Activated T-cell treated with anti-CD3 and anti-CD28 coated beads, Interleukin-2, amount 50 U/mL, for 4 hours (primary cell): Measurements from ENCODE around the gene UNC13D. TPM values are rescaled to one million over a fixed set of nuclear protein-coding genes. Genes with fewer than 3 reads are reported as not detected.

Source experiments
- ATAC-seq, 2 donors: fragments of 200-7000 bp; cut with Tn5 transposase; one replicate each; pipeline ENCODE4 v1.10.0; 2021
- DNase-seq: peaks from one replicate; pipeline ENCODE4 v3.0.0-alpha.2; 2020
- H3K27me3 Mint-ChIP-seq: one replicate; pipeline ENCODE4 v1.8.0; 2021; ENCODE audit warnings: low read depth, mixed read lengths
- H3K36me3 Mint-ChIP-seq: one replicate; pipeline ENCODE4 v1.8.0; 2022; ENCODE audit warnings: mixed read lengths; ENCODE audit not compliant: insufficient read depth
- H3K4me1 Mint-ChIP-seq: one replicate; pipeline ENCODE4 v1.8.0; 2021; ENCODE audit warnings: low read depth, mixed read lengths
- H3K4me3 Mint-ChIP-seq: one replicate; pipeline ENCODE4 v1.8.0; 2021; ENCODE audit warnings: mild to moderate bottlenecking, moderate library complexity, mixed read lengths
- H3K9me3 Mint-ChIP-seq: one replicate; pipeline ENCODE4 v1.8.0; 2021; ENCODE audit warnings: mixed read lengths
- total RNA-seq, 3 donors: library from RNA; stranded (reverse); gene quantifications; one replicate each; pipeline ENCODE4 v1.2.1, GENCODE V29; 2021

Gene UNC13D
- total RNA-seq, 3 donors from 2014 or later = 122 to 146 (median 124) TPM

DNA sequence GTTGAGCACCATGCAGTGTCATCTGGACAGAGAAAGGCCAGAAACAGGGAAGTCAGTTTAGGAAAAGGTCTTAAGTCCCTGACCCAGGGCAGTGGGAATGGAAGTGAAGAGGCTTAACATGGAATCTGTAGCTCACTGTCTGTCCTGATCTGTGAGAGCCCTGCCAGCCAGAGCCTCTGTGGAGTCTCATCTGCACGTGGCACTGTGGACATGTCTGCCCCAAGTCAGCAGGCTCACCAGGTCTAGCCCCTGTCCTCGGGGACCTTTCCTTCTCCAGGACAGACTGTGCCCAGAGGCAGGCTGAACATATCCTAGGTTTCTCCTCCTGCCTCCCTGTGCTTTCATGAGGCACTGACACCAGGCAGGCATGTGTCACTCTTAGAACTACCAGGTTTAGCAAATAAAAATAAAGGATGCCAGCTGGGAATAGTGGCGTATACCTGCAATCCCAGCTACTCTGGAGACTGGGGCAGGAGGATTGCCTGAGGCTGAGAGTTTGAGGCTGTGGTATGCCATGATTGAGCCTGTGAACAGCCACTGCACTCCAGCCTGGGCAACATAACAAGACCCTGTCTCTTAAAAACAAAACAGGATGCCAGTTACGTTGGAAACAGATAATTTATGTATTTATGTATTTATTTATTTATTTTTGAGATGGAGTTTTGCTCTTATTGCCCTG is 37.2 kb downstream of the UNC13D start:
- DNase-seq (no peak), ATAC-seq (no peak)
- H3K4me1 Mint-ChIP-seq = peaks cover 9% of the 10 kb centered on the region
- H3K27me3 Mint-ChIP-seq = no peaks in the 10 kb centered on the region
- H3K4me3 Mint-ChIP-seq = no peak overlapping the region
- H3K9me3 Mint-ChIP-seq = no peaks in the 10 kb centered on the region
- no peaks in the 10 kb centered on the region for H3K36me3 Mint-ChIP-seq

DNA sequence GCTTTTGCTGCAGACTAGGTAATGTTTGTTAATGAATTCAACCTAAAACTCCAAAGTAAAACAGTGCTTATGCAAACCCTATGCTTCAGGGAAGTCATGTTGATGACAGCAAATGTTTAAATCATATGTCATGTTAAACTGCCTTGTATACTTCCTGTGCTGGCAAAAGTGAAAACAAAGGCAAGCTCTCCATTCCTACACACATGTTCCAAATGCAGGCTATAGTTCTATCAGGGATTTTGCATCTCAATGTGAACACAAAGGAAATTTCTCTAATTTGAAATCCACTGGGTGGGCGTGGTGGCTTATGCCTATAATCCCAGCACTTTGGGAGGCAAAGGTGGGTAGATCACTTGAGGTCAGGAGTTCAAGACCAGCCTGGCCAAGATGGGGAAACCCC is 40.3 kb downstream of the UNC13D start:
- H3K4me1 Mint-ChIP-seq = peaks cover 9% of the 10 kb centered on the region
- peaks cover 7% of the 10 kb centered on the region for H3K36me3 Mint-ChIP-seq
- DNase-seq (no peak), ATAC-seq (no peak)
- no peak overlapping the region for H3K4me3 Mint-ChIP-seq
- no peaks in the 10 kb centered on the region for H3K9me3 Mint-ChIP-seq
- no peaks in the 10 kb centered on the region for H3K27me3 Mint-ChIP-seq

DNA sequence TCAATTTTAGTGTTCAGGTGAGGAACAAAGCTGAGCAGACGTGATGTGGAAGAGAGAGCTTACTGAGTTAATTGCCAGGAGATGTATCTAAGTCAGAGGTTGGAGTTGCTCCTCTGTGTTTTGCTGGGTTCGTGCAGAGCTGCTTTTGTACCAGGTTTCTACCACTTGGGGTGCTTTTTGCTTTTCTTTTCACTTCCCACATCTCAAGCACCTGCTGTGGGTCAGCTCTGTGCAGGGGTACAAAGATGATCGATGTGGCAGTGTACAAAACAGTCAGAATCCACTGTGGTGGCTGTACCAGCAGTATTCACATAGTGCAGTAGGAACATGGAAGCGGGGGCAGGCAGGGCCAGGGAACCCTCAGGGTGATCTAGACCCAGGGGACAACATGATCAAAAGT is 44.8 kb downstream of the UNC13D start:
- Mint-ChIP-seq H3K27me3 (no peaks in the 10 kb centered on the region), H3K36me3 (peaks cover 9% of the 10 kb centered on the region), H3K9me3 (no peaks in the 10 kb centered on the region), H3K4me3 (no peak overlapping the region), H3K4me1 (peaks cover 5% of the 10 kb centered on the region)
- DNase-seq (no peak), ATAC-seq (no peak)

DNA sequence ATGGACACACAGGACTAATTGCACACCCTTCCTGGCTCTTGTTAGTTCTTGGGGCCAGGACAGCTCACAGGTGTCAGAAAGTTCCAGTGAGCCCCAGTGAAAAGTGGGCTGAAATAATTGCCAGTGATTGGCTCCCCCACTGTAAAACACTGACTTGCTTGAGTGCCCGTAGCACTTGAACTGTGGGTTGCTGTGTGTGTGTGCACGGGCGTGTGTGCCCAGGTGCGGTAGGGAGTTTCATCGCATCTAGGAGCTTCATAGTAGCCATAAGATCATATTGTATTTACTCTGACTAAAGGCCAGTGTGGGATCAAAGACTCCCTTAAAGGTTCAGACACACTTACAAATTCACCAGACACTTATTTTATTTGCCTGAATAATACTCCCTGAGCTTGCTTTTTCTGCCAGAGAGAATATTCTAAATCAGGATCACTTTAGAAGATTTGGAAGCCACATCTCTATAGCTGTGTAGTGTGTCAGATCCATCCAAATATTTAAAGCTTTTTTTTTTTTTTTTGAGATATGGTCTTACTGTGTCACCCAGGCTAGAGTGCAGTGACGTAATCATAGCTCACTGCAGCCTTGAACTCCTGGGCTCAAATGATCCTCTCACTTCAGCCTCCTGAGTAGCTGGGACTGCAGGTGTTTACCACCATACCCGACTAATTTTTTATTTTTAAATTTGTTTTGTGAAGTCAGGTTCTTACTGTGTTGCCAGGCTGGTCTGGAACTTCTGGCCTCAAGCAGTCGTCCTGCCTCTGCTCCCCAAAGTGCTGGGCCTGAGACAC is 48.2 kb downstream of the UNC13D start:
- peaks cover 12% of the 10 kb centered on the region for H3K36me3 Mint-ChIP-seq
- H3K9me3 Mint-ChIP-seq = no peaks in the 10 kb centered on the region
- H3K27me3 Mint-ChIP-seq = no peaks in the 10 kb centered on the region
- no peak overlapping the region for H3K4me3 Mint-ChIP-seq
- H3K4me1 Mint-ChIP-seq = peaks cover 13% of the 10 kb centered on the region
- DNase-seq (no peak), ATAC-seq (no peak)

DNA sequence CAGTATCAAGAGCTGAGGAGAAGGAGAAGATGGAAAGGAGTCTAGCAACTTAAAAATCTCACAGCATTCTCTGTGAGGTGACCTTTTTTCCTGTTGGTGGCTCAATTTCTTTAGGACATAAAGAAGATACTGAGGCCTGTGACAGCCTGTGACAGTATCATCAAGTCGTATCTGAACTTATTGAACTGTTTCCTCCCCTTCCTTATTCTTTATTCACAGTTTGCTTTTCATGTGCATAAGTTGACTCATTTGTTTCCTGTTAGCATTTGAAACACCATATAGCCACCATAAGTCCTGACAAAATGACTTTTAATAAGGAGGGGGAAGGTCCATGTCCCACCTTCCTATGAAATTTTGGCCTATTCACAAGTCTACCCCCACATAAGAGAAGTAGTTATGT is 50.7 kb downstream of the UNC13D start:
- no peaks in the 10 kb centered on the region for H3K9me3 Mint-ChIP-seq
- ATAC-seq (peak in 1 of 2 donors; percentile 28), DNase-seq (no peak)
- H3K4me3 Mint-ChIP-seq = no peak overlapping the region
- H3K36me3 Mint-ChIP-seq = peaks cover 7% of the 10 kb centered on the region
- H3K27me3 Mint-ChIP-seq = no peaks in the 10 kb centered on the region
- H3K4me1 Mint-ChIP-seq = peaks cover 16% of the 10 kb centered on the region

DNA sequence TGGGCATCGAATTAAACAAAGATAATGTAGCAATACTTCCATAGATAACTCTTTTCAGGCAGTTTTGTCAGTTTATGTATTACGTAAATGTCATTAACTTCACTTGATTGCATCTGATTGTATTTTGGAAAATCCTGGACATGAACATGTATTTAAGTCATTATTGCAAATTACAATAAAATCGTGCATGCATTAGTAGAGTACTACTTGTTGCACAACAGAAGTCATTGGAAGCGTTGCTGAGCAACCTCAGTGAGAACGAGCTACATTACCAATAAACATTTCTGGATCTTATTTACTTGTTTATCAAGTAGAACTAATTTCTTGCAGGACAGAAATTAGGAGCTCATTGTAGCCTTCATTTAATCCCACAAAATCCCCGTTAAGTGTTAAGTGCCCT is 53.0 kb downstream of the UNC13D start:
- peaks cover 23% of the 10 kb centered on the region for H3K4me1 Mint-ChIP-seq
- ATAC-seq (no peak), DNase-seq (no peak)
- H3K4me3 Mint-ChIP-seq = no peak overlapping the region
- peaks cover 6% of the 10 kb centered on the region for H3K36me3 Mint-ChIP-seq
- no peaks in the 10 kb centered on the region for H3K27me3 Mint-ChIP-seq
- H3K9me3 Mint-ChIP-seq = no peaks in the 10 kb centered on the region

DNA sequence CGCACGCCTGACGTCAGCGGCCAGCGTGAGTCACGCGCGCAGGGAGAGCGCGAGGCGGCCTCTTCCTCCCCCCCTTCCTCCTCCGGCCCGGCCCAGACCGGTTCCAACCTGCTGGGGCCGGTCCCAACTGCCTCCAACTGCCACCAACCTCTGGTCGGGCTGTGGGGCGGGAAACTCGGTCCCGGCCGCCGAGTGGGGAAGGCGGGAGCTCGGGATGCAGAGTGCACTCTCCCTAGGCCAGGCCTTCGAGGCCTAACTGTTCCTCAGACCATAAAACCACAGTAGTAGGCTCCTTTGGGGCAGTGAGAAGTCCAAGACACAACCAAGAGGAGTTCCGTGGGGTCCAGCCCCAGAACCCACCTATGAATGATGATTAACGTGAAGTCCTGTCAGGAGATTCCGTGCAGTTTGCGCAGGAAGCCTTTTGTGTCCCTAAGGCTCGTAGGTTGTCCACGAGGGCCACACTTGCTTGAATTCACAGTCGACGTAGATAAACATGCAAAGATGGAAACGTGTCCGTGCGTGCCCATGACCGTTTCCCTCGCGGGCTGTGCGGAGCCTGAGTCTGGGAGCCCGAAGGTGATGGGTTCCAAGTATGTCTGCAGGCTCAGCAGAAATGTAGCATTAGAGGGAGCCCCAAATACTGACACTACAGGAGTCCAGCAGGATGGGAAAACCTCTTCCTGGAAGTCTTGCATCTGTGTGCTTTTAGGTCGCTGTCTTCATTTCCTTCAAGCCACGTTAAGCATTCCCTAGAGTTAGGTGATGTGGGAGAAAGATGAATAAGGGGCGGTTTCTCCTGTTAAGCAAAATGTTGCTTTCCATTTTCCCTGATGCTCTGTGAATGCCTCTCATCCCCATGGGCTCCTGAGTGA is 59.0 kb downstream of the UNC13D start:
- DNase-seq (peak; percentile 79), ATAC-seq (peak; percentile 74 to 77)
- H3K27me3 Mint-ChIP-seq = no peaks in the 10 kb centered on the region
- peaks cover 40% of the 10 kb centered on the region for H3K4me1 Mint-ChIP-seq
- no peaks in the 10 kb centered on the region for H3K9me3 Mint-ChIP-seq
- H3K4me3 Mint-ChIP-seq = peak overlapping the region; percentile 85
- H3K36me3 Mint-ChIP-seq = peaks cover 1% of the 10 kb centered on the region

DNA sequence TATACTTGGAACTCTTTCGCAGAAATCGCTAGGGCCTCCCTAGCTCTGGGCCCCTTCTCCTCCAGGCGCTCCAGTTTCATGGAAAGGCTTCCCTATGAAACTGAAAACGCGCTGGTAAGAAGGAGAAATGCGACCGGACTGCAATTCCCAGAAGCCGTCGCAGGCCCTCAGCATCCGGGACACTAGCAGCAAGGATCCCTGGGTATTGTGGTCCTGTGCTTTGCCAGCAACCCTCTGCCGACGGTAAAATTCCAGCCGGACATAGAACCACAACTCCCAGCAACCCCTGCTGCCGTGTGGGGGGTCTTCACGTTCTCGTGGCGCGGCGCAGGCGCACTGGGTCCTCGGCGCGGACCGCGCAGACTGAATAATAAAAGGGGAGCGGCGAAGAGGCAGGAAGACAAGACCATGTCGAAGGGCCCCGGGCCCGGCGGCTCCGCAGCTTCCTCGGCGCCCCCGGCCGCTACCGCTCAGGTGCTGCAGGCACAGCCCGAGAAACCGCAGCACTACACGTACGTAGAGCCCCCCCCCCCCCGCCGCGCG is 59.7 kb downstream of the UNC13D start, which contains the start of gene UNK:
TSS of gene UNK (plus strand) at position 334 of the 543 bp plus-strand sequence. CDS start at position 409, 75 bp downstream.
- Mint-ChIP-seq H3K4me3 (peak within 1 kb of the TSS; percentile 85), H3K36me3 (peaks cover 1% of the 10 kb centered on the region), H3K27me3 (no peaks in the 10 kb centered on the region), H3K4me1 (peaks cover 44% of the 10 kb centered on the region), H3K9me3 (no peaks in the 10 kb centered on the region)
- DNase-seq (peak; percentile 92), ATAC-seq (peak; percentile 76)

DNA sequence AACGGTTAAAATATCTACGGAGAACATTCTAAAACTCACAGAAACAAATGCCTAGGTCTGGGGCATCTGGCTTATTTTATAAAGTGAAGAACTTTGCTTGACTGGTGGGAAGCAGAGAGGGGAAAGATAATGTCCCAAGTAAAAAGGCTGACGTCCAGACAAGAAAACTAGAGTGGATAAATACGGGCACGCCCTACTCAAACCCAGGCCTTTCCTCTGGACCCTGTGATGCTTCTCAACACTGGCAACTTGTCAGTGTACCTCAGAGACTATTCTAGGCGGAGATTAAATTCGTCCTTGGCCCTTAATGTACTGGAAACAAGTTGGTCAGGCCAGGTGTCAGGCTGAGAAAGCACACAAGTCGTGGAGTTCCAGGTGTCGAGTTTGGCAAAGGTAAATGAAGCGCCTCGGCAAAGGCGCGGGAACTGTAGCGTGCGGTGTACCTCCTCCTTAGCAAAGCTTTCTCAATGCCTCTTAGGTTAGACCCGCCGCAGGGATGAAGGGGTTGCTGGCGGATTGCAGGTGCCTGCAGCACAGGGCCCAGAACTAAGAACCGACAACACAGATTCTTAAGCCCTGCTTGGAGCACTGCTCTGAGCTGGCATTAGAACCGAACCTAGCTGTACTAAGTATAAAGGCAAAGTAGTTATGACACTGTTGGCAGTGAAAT is 60.3 kb downstream of the UNC13D start:
- H3K27me3 Mint-ChIP-seq = no peaks in the 10 kb centered on the region
- H3K9me3 Mint-ChIP-seq = no peaks in the 10 kb centered on the region
- H3K36me3 Mint-ChIP-seq = peaks cover 1% of the 10 kb centered on the region
- DNase-seq = no peak
- no peak for ATAC-seq
- H3K4me1 Mint-ChIP-seq = peaks cover 44% of the 10 kb centered on the region
- H3K4me3 Mint-ChIP-seq = peak overlapping the region; percentile 85

DNA sequence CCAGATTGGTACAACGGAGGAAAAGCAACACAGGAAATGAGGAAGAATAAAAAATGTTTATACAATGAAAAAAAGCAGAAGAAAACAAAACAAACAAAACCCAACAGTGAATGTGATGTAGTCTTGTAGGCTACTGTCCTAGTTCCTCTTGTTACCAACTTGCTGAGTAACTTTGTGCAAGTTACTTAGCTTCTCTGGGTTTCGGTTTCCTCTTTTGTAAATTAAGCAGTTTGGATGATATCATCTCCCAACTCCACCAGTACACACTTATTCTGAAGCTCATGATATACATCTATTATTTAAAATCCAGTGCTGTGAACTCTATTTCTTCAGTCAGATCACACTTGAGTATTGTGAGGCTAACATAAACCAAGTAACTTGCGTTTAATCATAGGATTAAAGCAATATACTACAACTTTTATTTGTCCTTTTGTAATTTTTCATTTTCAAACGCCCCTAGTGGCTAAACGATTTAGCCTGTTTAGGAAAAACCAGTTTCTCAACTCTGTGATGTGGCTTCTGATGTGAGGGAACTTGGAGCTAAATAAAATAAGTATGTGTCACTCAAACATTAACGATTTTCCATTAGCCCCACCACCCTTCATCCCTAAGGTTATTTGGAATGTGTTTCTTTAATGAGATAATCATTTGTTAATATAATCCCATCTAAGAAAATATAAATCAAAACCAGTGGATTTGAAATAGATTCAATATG is 61.0 kb downstream of the UNC13D start:
- peaks cover 42% of the 10 kb centered on the region for H3K4me1 Mint-ChIP-seq

DNA sequence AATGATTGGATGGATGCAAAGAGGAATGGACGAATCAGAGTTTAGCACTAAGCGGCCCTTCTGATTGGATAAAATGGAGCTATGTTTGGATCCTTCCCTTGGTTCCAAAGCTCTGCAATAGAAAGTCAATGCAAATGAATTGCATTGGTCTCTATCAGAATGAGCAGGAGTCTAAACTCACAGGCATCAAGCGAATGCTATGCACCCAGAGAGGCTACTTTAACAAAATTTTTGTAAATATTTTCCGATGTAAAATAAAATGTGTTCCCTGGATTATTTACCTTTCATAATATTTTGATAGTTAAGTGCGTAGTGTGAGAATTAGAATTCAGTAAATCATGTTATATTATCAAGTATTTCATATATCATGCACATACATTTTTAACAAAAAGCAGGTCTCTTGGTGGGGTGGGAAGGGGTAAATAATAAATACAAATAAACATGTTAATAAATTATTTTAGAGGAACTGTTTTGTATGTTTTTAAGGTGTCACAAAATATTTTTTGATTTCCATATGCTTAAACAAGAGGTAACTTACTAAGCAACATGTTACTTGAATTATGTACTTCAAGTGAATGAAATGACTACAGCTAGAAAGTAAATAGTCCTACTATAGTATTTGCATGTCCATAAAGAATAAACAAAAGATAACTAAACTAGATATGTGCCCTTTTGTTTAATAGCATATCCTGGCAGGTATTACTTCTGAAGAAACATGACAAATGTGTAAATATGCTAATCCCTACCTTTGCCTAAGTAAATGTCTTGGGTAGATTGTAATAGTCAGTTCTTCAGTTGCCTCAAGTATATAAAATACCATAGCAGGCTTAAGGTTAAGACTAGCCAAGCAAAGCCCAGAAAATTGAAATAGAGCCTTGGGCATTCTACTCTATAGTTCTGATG is 64.0 kb downstream of the UNC13D start:
- ATAC-seq (no peak), DNase-seq (no peak)
- peaks cover 30% of the 10 kb centered on the region for H3K36me3 Mint-ChIP-seq
- peak overlapping the region; percentile 96 for H3K4me3 Mint-ChIP-seq
- H3K4me1 Mint-ChIP-seq = peaks cover 44% of the 10 kb centered on the region
- no peaks in the 10 kb centered on the region for H3K9me3 Mint-ChIP-seq
- no peaks in the 10 kb centered on the region for H3K27me3 Mint-ChIP-seq

More for the DNA sequence above, 61.0 kb downstream of the UNC13D start:
- ATAC-seq (peak; percentile 9 to 11), DNase-seq (no peak)
- Mint-ChIP-seq H3K36me3 (peaks cover 8% of the 10 kb centered on the region), H3K4me3 (peak overlapping the region; percentile 85), H3K27me3 (no peaks in the 10 kb centered on the region), H3K9me3 (no peaks in the 10 kb centered on the region)

DNA sequence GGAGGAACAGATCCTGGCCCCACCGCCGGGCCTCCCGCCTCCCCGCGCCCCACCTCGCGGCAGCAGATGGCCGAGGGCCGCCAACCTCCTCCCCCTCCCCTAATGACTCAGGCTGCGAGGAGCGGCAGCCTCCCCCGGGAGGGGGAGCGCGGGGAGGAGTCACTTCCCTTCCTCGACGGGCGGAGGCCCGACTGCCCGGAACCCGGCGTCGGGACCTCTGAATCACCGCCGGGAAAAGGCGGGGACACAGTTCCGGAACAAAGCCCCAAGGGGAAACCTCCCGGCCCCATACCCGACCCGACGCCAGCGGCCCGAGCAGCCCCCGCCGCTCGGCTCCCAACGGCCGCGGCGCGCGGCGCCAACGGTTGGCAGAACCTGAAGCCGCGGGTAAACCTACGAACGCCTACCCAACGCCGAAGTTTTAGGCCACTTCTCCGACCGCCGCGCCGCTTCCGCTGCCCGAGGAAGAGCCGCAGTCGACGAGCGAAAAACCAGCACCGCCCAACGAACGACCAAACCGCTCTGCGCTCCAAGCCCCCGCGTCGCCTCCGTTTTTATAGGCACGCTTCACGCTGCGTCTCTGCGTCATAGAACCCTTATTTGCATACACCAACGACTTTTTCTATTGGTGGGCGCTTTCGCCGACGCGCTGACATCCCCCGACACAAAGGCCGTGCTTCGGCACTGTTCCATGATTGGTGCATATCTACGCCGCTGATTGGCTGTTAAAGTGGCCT is 64.8 kb downstream of the UNC13D start:
- no peaks in the 10 kb centered on the region for H3K27me3 Mint-ChIP-seq
- no peaks in the 10 kb centered on the region for H3K9me3 Mint-ChIP-seq
- peak; percentile 93 for DNase-seq
- peaks cover 40% of the 10 kb centered on the region for H3K4me1 Mint-ChIP-seq
- H3K4me3 Mint-ChIP-seq = peak overlapping the region; percentile 96
- peaks cover 33% of the 10 kb centered on the region for H3K36me3 Mint-ChIP-seq
- ATAC-seq = peak; percentile 69 to 70
